ENCODE results near the gene NFE2.

DNA sequence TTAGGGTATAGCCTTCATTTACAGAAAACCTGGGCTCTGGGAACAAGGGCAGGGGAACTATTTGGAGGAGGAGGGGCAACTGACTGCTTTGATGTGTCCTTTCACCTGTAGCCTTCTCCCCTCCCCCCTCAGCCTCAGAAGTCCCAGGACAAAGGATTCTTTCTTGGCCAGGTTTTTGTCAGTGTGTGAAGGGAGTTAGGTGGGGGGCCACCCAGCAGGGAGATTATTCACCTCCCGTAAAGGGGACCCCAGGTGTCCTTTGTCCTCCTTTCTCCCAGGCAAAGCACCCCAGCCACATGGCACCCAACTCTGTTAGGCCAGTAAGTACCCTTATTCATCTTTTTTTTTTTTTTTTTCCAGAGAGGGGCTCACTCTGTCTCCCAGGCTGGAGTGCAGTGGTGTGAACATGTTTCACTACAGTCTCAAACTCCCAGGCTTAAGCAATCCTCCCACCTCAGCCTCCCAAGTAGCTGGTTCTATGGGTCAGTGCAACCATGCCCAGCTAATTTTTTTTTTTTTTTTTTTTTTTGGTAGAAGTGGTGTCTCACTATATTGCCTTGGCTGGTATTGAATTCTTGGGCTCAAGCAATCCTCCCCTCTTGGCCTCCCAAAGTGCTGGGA lies 723 bp upstream of the NFE2 start:
- no peak for TF ChIP-seq POLR2A (IDR thresholded peaks at IDR 0.05)
- TF ChIP-seq, protein P1, sequence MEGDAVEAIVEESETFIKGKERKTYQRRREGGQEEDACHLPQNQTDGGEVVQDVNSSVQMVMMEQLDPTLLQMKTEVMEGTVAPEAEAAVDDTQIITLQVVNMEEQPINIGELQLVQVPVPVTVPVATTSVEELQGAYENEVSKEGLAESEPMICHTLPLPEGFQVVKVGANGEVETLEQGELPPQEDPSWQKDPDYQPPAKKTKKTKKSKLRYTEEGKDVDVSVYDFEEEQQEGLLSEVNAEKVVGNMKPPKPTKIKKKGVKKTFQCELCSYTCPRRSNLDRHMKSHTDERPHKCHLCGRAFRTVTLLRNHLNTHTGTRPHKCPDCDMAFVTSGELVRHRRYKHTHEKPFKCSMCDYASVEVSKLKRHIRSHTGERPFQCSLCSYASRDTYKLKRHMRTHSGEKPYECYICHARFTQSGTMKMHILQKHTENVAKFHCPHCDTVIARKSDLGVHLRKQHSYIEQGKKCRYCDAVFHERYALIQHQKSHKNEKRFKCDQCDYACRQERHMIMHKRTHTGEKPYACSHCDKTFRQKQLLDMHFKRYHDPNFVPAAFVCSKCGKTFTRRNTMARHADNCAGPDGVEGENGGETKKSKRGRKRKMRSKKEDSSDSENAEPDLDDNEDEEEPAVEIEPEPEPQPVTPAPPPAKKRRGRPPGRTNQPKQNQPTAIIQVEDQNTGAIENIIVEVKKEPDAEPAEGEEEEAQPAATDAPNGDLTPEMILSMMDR (IDR thresholded peaks at IDR 0.05), result no peak
